ENCODE data around the gene ADGB.

- TF ChIP-seq HNRNPL (IDR thresholded peaks at IDR 0.05; ENCODE audit: low read depth, low read length) (no peak), ETS1 (conservative IDR thresholded peaks at IDR 0.05; ENCODE audit: control insufficient read depth, low read depth, low read length) (no peak), MEIS2 (IDR thresholded peaks at IDR 0.05; ENCODE audit: partially characterized antibody) (no peak), ZNF639 (CRISPR knock-in tag; conservative IDR thresholded peaks at IDR 0.05 in 1 of 2, IDR thresholded peaks at IDR 0.05 in 1 of 2) (no peak), ZNF445 (CRISPR knock-in tag; IDR thresholded peaks at IDR 0.05; ENCODE audit: low read depth) (no peak), ELF1 (tag; IDR thresholded peaks at IDR 0.05) (no peak), CC2D1A (IDR thresholded peaks at IDR 0.05) (no peak)
Observed at GRCh38 chr6:146739696-146740095, 140.9 kb downstream of the ADGB start.
